HG03378 (cell line): Measurements from ENCODE around the gene TRPM8.
"Not testable (repeated sequence)": the region's sequence is repeated elsewhere in the genome, so short reads cannot be mapped to it uniquely, and the experiment has no call there.

Source experiments
- ATAC-seq: cut with Tn5 transposase; IDR thresholded peaks from one replicate; pipeline ENCODE4 v1.9.1; 2021; ENCODE audit warnings: mild to moderate bottlenecking, moderate library complexity; ENCODE audit not compliant: unreplicated experiment

The TRPM8 gene

GRCh38 chr2:233935426-233935825 lies 18.3 kb downstream of the TRPM8 start:
- no peak for ATAC-seq

GRCh38 chr2:233936089-233936488 lies 18.9 kb downstream of the TRPM8 start:
- no peak for ATAC-seq

- no peak for ATAC-seq
Observed at GRCh38 chr2:233938676-233939370, 21.6 kb downstream of the TRPM8 start.

- ATAC-seq, result no peak
Observed at GRCh38 chr2:233940376-233941276, 23.5 kb downstream of the TRPM8 start.

GRCh38 chr2:233942731-233943130 lies 25.6 kb downstream of the TRPM8 start:
- no peak for ATAC-seq

- ATAC-seq, result no peak
Observed at GRCh38 chr2:233944269-233944668, 27.1 kb downstream of the TRPM8 start.

- no peak for ATAC-seq
Observed at GRCh38 chr2:233944722-233945121, 27.5 kb downstream of the TRPM8 start.

- no peak for ATAC-seq
Observed at GRCh38 chr2:233945146-233945545, 28.0 kb downstream of the TRPM8 start.

- no peak for ATAC-seq
Observed at GRCh38 chr2:233950078-233950825, 33.1 kb downstream of the TRPM8 start.

- no peak for ATAC-seq
Observed at GRCh38 chr2:233952335-233952734, 35.2 kb downstream of the TRPM8 start.

- no peak for ATAC-seq
Observed at GRCh38 chr2:233953087-233953801, 36.1 kb downstream of the TRPM8 start.

- ATAC-seq, result no peak
Observed at GRCh38 chr2:233960203-233960602, 43.0 kb downstream of the TRPM8 start.

- no peak for ATAC-seq
Observed at GRCh38 chr2:233961905-233962304, 44.7 kb downstream of the TRPM8 start.

- no peak for ATAC-seq
Observed at GRCh38 chr2:233964581-233964980, 47.4 kb downstream of the TRPM8 start.

GRCh38 chr2:233965032-233965603 lies 47.9 kb downstream of the TRPM8 start:
- ATAC-seq, result no peak

GRCh38 chr2:233965646-233966045 lies 48.5 kb downstream of the TRPM8 start:
- ATAC-seq, result not testable (repeated sequence)

- ATAC-seq, result no peak
Observed at GRCh38 chr2:233966388-233966787, 49.2 kb downstream of the TRPM8 start.

- ATAC-seq, result no peak
Observed at GRCh38 chr2:233967164-233967563, 50.0 kb downstream of the TRPM8 start.

GRCh38 chr2:233968556-233968955 lies 51.4 kb downstream of the TRPM8 start:
- no peak for ATAC-seq

GRCh38 chr2:233972460-233972859 lies 55.3 kb downstream of the TRPM8 start:
- ATAC-seq, result not testable (repeated sequence)
